Measurements from ENCODE around the gene KCNN4.

KCNN4 gene

DNA sequence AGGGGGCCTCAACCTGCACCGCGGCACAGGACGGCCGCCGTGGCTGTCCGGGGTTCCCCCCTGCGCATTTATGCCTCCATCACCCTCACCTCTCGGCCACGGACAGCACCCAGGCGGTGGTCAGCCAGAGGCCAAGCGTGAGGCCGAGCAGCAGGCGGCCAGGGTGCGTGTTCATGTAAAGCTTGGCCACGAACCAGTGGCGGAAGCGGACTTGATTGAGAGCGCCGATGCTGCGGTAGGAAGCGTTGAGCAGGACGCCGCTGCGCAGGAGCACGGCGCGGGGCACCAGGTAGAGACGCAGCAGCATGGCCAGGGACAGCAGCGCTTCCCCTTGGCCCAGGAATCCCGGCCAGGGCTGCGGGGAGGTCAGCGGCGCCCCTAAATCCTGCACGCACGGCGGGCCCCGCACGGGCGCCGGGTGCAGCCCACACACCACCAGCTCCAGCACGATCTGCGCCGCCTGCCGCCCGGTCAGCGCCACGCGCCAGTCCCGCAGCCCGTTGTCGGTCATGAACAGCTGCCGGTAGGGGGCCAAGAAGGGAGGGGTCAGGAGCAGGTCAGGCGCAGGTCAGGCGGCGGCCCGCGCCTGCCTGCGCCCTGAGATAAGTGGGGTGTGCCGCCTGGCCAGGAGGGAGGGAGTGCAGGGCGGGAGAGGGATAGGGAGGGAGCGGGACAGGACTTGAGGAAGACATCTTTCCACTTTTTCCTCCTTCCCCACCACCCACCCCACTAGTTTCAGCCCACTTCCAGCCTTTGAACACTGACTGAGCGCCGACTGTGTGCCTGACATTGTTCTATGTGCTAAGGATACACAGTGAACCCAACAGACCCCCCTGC lies 6.5 kb downstream of the KCNN4 start (continued):
- TF ChIP-seq, protein P1, sequence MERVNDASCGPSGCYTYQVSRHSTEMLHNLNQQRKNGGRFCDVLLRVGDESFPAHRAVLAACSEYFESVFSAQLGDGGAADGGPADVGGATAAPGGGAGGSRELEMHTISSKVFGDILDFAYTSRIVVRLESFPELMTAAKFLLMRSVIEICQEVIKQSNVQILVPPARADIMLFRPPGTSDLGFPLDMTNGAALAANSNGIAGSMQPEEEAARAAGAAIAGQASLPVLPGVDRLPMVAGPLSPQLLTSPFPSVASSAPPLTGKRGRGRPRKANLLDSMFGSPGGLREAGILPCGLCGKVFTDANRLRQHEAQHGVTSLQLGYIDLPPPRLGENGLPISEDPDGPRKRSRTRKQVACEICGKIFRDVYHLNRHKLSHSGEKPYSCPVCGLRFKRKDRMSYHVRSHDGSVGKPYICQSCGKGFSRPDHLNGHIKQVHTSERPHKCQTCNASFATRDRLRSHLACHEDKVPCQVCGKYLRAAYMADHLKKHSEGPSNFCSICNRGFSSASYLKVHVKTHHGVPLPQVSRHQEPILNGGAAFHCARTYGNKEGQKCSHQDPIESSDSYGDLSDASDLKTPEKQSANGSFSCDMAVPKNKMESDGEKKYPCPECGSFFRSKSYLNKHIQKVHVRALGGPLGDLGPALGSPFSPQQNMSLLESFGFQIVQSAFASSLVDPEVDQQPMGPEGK (tag by site-specific recombination; IDR thresholded peaks at IDR 0.05) = 0 out of 2 replicates have a peak, but pooled peaks have one; percentile 27
- TF ChIP-seq ZNF354C (tag by site-specific recombination; IDR thresholded peaks at IDR 0.05; ENCODE audit: borderline replicate concordance, low read depth) = no peak
- TF ChIP-seq, protein P2, sequence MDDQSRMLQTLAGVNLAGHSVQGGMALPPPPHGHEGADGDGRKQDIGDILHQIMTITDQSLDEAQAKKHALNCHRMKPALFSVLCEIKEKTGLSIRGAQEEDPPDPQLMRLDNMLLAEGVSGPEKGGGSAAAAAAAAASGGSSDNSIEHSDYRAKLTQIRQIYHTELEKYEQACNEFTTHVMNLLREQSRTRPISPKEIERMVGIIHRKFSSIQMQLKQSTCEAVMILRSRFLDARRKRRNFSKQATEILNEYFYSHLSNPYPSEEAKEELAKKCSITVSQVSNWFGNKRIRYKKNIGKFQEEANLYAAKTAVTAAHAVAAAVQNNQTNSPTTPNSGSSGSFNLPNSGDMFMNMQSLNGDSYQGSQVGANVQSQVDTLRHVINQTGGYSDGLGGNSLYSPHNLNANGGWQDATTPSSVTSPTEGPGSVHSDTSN (CRISPR knock-in tag; IDR thresholded peaks at IDR 0.05) = 0 out of 2 replicates have a peak, but pooled peaks have one; percentile 0
- TF ChIP-seq ZNF184 (tag by site-specific recombination; IDR thresholded peaks at IDR 0.05) = no peak
- TF ChIP-seq FEZF1 (tag by site-specific recombination; IDR thresholded peaks at IDR 0.05) = peak; percentile 23; the same call in 1 of the 2 replicates
- TF ChIP-seq, protein P3, sequence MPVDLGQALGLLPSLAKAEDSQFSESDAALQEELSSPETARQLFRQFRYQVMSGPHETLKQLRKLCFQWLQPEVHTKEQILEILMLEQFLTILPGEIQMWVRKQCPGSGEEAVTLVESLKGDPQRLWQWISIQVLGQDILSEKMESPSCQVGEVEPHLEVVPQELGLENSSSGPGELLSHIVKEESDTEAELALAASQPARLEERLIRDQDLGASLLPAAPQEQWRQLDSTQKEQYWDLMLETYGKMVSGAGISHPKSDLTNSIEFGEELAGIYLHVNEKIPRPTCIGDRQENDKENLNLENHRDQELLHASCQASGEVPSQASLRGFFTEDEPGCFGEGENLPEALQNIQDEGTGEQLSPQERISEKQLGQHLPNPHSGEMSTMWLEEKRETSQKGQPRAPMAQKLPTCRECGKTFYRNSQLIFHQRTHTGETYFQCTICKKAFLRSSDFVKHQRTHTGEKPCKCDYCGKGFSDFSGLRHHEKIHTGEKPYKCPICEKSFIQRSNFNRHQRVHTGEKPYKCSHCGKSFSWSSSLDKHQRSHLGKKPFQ (tag by site-specific recombination; IDR thresholded peaks at IDR 0.05) = no peak
- TF ChIP-seq, protein P4, sequence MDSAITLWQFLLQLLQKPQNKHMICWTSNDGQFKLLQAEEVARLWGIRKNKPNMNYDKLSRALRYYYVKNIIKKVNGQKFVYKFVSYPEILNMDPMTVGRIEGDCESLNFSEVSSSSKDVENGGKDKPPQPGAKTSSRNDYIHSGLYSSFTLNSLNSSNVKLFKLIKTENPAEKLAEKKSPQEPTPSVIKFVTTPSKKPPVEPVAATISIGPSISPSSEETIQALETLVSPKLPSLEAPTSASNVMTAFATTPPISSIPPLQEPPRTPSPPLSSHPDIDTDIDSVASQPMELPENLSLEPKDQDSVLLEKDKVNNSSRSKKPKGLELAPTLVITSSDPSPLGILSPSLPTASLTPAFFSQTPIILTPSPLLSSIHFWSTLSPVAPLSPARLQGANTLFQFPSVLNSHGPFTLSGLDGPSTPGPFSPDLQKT (IDR thresholded peaks at IDR 0.05; ENCODE audit: borderline replicate concordance, low read depth, low read length) = no peak
- TF ChIP-seq ZBTB20 (tag by site-specific recombination; IDR thresholded peaks at IDR 0.05) = no peak
- TF ChIP-seq, protein P5, sequence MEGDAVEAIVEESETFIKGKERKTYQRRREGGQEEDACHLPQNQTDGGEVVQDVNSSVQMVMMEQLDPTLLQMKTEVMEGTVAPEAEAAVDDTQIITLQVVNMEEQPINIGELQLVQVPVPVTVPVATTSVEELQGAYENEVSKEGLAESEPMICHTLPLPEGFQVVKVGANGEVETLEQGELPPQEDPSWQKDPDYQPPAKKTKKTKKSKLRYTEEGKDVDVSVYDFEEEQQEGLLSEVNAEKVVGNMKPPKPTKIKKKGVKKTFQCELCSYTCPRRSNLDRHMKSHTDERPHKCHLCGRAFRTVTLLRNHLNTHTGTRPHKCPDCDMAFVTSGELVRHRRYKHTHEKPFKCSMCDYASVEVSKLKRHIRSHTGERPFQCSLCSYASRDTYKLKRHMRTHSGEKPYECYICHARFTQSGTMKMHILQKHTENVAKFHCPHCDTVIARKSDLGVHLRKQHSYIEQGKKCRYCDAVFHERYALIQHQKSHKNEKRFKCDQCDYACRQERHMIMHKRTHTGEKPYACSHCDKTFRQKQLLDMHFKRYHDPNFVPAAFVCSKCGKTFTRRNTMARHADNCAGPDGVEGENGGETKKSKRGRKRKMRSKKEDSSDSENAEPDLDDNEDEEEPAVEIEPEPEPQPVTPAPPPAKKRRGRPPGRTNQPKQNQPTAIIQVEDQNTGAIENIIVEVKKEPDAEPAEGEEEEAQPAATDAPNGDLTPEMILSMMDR (tag by site-specific recombination; IDR thresholded peaks at IDR 0.05) = peak; percentile 80
- no peak for TF ChIP-seq ZNF473 (tag by site-specific recombination; IDR thresholded peaks at IDR 0.05)
- TF ChIP-seq, protein P6, sequence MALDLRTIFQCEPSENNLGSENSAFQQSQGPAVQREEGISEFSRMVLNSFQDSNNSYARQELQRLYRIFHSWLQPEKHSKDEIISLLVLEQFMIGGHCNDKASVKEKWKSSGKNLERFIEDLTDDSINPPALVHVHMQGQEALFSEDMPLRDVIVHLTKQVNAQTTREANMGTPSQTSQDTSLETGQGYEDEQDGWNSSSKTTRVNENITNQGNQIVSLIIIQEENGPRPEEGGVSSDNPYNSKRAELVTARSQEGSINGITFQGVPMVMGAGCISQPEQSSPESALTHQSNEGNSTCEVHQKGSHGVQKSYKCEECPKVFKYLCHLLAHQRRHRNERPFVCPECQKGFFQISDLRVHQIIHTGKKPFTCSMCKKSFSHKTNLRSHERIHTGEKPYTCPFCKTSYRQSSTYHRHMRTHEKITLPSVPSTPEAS (tag by site-specific recombination; IDR thresholded peaks at IDR 0.05) = no peak
- TF ChIP-seq YY2 (tag by site-specific recombination; IDR thresholded peaks at IDR 0.05) = no peak
- TF ChIP-seq ZXDB (tag by site-specific recombination; IDR thresholded peaks at IDR 0.05) = no peak
- TF ChIP-seq BCL11A (tag by site-specific recombination; IDR thresholded peaks at IDR 0.05; ENCODE audit: low read depth) = 0 out of 2 replicates have a peak, but pooled peaks have one; percentile 35
- peak; percentile 74 for TF ChIP-seq ZNF335 (tag by site-specific recombination; conservative IDR thresholded peaks at IDR 0.05)
- peak; percentile 41; the same call in 1 of the 2 replicates for TF ChIP-seq SP7 (tag by site-specific recombination; IDR thresholded peaks at IDR 0.05)
- TF ChIP-seq SCRT1 (tag by site-specific recombination; IDR thresholded peaks at IDR 0.05; ENCODE audit: borderline replicate concordance) = no peak
